Measurements from ENCODE around the gene NT5M. TPM values are rescaled to one million over a fixed set of nuclear protein-coding genes. Genes with fewer than 3 reads are reported as not detected.

Gene NT5M
- total RNA-seq, 1 donor: 5.5 TPM

DNA sequence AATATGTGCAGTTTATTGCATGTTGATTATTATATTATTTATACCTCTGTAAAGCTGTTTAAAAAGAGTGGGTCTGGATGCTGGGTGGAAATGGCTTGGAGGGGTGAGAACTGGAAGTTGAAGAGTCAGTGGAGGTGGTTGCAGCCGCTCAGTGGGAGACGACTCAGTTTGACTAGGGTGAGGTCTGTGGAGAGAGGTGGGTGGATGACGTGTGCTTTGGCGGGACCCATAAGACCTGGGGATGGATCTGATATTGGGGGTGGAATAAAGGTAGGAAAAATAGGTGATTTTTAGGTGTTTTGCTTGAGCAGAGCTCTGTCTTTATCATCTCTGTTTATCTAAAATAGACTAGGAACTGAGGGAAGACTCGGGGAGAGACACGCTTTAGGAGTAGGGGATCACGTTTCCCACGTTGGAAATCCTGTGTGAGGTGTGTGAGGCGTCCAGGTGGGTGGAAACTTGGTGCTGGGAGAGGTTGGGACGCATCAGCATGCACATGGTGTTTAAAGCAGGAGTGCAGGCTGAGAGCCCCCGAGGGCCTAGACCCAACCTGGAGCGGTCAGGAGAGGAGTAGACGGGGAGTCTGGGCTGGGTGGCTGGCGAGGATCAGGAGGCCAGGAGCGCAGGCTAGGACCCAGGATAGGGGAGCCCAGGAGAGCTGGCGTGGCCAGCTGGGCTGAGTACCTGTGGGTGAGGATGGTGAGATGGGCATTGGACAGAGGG lies 17.2 kb downstream of the NT5M start:
- H3K4me1 ChIP-seq (ENCODE audit: insufficient read depth, low read length): no peaks in the 10 kb centered on the region
- H3K9me3 ChIP-seq (ENCODE audit: low read depth, low read length): no peaks in the 10 kb centered on the region
- no peak overlapping the region for H3K4me3 ChIP-seq (ENCODE audit: low read length)
- H3K27me3 ChIP-seq (ENCODE audit: insufficient read depth, low read length): no peaks in the 10 kb centered on the region

DNA sequence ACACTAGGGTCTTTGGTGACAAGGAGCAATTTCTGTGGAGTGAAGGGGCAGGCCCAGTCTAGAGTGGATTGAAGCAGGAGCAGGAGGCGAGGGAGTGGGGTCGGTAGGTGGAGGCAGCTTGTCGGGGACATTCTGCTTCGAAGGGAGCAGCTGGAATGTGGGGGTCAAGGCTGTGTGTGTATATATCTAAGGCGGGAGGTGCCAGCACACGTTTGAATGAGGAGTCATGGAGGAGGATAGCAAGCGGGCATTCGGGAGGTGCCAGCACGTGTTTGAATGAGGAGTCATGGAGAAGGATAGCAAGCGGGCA lies 17.7 kb downstream of the NT5M start:
- Histone ChIP-seq H3K4me1 (ENCODE audit: insufficient read depth, low read length) (no peaks in the 10 kb centered on the region), H3K27me3 (ENCODE audit: insufficient read depth, low read length) (no peaks in the 10 kb centered on the region), H3K9me3 (ENCODE audit: low read depth, low read length) (no peaks in the 10 kb centered on the region), H3K4me3 (ENCODE audit: low read length) (no peak overlapping the region)

DNA sequence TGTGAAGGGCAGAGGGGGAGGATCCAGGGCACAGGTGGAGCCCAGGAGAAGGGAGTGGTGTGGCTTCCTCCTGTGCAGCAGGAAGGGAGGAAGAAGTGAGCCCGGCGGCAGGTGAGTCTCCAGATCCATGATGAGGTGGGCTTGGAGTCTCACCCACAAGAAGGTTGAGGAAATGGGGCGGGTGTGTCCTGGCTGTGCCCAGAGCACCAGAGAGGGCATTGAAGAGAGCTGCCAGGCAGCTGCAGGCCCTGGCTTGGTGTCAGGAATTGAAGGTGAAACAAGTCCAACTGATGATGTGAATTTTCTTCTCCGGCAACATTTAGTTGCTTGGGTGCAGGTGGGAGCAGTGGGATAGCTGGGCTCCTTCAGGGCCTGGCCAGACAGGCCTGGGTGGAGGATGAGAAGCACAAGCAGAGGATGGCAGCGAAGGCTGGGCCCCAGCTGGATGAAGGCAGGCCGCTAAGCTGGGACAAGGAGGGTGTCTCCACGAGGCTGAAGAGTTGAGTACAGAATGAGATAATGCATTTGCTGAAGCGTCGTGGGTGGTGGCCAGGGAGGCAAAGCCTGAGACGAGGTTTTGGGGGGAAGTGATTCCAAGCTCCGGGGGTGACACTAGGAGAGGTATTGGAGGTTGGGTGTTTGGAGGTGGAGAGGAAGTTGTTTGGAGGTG lies 18.3 kb downstream of the NT5M start:
- Histone ChIP-seq H3K4me1 (ENCODE audit: insufficient read depth, low read length) (no peaks in the 10 kb centered on the region), H3K4me3 (ENCODE audit: low read length) (no peak overlapping the region), H3K9me3 (ENCODE audit: low read depth, low read length) (no peaks in the 10 kb centered on the region), H3K27me3 (ENCODE audit: insufficient read depth, low read length) (no peaks in the 10 kb centered on the region)

DNA sequence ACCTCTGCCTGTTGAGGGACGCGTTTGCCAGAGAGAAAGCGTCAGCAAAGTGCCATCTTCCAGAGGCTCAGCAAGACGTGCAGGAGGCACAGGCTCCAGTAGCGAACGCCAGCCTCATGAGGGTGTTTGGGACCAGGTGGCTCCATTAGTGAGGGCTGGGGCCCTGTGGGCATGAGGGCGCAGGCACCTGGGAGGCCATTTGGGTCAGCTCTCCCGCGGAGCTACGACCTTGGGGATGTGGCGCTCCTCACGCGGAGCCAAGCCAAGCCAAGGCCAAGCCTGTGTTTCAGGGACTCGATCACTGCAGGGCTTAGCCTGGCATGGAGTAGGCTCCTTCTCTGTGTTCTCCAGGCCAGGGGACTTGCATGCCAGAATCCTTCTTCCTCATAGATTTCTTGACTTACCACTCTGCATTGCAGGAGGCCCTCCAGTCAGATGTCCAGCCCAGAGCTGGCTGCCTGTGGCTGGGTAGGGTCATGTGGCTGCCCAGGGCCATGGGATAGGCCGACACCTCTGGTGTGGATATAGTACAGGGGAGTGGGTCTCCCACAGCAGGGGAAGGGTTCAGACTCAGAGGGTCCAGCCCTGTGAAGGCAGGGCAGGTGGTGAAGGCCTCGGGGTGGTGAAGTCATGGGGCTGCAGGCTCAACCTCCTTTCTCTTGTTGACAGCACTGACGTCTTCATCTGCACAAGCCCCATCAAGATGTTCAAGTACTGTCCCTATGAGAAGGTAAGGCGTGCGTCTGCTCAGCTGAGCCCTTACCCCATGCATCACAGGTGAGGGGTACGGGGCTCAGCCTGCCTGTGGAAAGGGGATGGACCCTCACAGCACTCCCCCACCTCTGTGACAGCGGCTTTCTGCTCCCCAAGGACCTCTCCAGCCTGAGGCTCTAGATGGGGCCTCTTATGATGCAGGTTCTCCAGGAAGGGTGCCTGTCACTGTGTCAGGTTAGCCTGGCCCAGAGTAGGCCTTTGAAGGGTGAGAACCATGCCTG lies 19.6 kb downstream of the NT5M start:
- no peaks in the 10 kb centered on the region for H3K27me3 ChIP-seq (ENCODE audit: insufficient read depth, low read length)

DNA sequence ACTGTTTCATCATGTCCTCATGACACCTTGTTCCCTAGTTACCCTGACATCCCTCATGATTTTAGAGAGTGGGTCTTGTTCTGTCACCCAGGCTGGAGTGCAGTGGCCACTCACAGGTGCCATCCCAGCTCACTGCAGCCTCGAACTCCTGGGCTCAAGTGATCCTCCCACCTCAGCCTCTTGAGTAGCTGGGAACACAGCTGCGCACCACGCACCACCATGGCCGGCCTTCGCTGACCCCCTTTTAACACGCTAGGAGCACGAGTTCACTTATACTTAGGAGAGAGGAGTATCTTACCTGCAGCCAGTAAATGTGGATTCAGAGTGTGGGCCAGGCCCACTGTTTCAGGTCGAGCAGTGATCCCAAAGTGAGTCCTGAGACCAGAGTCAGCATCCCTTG lies 21.4 kb downstream of the NT5M start:
- Histone ChIP-seq H3K4me1 (ENCODE audit: insufficient read depth, low read length) (no peaks in the 10 kb centered on the region), H3K9me3 (ENCODE audit: low read depth, low read length) (no peaks in the 10 kb centered on the region), H3K27me3 (ENCODE audit: insufficient read depth, low read length) (no peaks in the 10 kb centered on the region), H3K4me3 (ENCODE audit: low read length) (no peak overlapping the region)

More for the DNA sequence above, 19.6 kb downstream of the NT5M start:
- no peaks in the 10 kb centered on the region for H3K9me3 ChIP-seq (ENCODE audit: low read depth, low read length)
- H3K4me1 ChIP-seq (ENCODE audit: insufficient read depth, low read length): no peaks in the 10 kb centered on the region
- no peak overlapping the region for H3K4me3 ChIP-seq (ENCODE audit: low read length)

DNA sequence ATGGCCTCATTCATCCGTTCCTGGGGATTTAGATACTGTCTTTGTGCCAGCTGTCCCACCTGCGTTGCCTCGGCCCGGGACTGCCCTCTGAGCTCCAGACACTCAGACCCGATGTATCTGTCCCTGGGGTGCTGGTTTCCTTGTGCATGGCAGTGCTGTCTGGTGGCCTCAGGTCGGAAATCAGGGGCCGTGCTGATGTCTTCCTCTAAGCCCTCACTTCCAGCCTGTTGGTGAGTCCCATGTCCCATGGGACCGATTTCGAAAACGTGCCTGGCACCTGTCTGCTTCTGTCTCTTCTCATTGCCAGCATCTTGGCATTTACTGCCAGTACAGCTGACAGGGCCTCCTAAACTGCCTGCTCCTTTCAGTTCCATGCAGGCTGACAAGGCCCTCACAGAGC lies 22.1 kb downstream of the NT5M start:
- no peak overlapping the region for H3K4me3 ChIP-seq (ENCODE audit: low read length)
- no peaks in the 10 kb centered on the region for H3K9me3 ChIP-seq (ENCODE audit: low read depth, low read length)
- H3K4me1 ChIP-seq (ENCODE audit: insufficient read depth, low read length): no peaks in the 10 kb centered on the region
- H3K27me3 ChIP-seq (ENCODE audit: insufficient read depth, low read length): no peaks in the 10 kb centered on the region

DNA sequence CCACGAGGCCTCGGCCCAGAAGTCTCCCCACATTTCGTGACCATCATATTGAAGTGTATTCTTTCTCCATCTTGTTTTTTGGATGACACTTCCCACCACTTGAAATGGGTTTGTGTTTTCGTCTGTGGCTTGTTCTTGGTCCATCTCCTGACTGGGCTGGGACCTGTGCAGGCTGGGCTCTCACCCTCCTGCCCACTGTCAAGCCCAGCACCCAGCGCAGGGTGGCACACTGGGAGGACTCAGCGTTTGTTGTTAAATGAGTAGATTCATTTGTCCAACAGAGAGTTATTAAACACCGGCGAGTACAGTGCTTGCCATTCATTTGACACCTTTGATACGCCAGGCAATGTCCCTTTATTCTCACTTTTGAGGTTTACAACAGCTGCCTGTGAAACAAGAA lies 22.6 kb downstream of the NT5M start:
- Histone ChIP-seq H3K4me3 (ENCODE audit: low read length) (no peak overlapping the region), H3K27me3 (ENCODE audit: insufficient read depth, low read length) (no peaks in the 10 kb centered on the region), H3K4me1 (ENCODE audit: insufficient read depth, low read length) (no peaks in the 10 kb centered on the region), H3K9me3 (ENCODE audit: low read depth, low read length) (no peaks in the 10 kb centered on the region)

DNA sequence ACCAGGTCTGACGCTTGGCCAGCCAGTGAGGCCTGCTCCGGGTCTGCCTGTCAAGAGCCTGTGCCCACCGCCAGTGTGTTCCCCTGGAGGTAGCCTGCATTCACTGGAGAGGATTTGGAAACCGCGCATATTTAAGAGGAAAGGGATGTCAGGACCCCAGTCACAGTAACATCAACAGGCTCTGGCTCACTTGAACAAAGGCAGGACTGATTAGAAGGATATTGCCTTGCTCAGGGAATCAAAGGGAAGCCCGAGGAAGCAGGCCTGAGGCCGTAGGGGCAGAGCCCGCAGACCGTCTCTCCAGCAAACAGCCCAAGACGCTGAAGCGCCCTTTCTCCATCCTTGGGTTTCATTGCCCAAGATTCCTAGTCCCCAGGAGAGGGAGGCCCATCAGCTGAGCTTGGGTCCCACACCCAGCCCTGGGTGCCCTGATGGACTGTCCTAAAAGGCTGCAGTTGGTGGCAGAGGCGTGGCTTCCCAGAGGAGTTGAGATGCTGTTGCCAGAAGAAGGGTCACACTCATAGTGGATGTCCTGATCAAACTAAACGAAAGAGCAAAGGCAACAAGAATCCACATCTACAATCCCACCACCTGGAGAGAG lies 23.2 kb downstream of the NT5M start:
- Histone ChIP-seq H3K4me1 (ENCODE audit: insufficient read depth, low read length) (no peaks in the 10 kb centered on the region), H3K4me3 (ENCODE audit: low read length) (no peak overlapping the region), H3K27me3 (ENCODE audit: insufficient read depth, low read length) (no peaks in the 10 kb centered on the region), H3K9me3 (ENCODE audit: low read depth, low read length) (no peaks in the 10 kb centered on the region)

DNA sequence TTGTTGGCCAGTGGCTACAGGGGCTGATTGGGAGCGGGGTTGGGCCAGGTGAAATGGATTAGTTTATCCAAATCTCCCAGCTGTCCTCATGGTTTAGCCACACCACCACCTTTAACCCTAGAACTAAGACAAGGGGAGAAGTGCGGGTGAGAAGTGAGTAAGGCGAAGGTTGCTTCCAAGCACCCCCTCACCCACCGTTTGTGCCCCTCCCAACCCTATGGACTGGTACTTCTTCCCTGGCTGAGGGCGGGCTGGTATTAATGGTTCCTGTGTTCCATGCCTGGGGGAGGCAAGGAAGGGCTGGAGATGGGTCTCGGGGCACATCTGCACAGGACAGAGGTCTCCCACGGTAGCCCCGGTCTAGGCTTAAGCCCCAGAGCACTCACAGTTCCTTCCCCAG lies 25.1 kb downstream of the NT5M start:
- Histone ChIP-seq H3K4me1 (ENCODE audit: insufficient read depth, low read length) (no peaks in the 10 kb centered on the region), H3K27me3 (ENCODE audit: insufficient read depth, low read length) (no peaks in the 10 kb centered on the region), H3K9me3 (ENCODE audit: low read depth, low read length) (no peaks in the 10 kb centered on the region), H3K4me3 (ENCODE audit: low read length) (no peak overlapping the region)

DNA sequence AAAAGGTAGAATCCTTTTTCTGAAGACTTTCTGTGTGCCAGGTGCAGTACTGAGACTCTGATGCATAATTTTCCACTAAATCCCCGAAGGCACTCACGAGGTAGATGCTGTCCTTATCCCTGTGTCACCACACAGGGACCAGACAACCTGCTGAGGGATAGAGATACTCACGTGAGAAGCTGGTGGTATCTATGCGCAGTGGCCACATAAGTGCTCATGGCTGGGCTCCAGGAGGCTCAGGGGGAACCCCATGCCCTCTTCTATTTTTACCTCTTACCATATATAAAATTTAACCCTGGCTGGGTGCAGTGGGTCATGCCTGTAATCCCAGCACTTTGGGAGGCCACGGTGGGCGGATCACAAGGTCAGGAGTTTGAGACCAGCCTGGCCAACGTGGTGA lies 38.3 kb downstream of the NT5M start:
- no peaks in the 10 kb centered on the region for H3K4me1 ChIP-seq (ENCODE audit: insufficient read depth, low read length)
- no peaks in the 10 kb centered on the region for H3K9me3 ChIP-seq (ENCODE audit: low read depth, low read length)
- H3K4me3 ChIP-seq (ENCODE audit: low read length): no peak overlapping the region
- no peaks in the 10 kb centered on the region for H3K27me3 ChIP-seq (ENCODE audit: insufficient read depth, low read length)

DNA sequence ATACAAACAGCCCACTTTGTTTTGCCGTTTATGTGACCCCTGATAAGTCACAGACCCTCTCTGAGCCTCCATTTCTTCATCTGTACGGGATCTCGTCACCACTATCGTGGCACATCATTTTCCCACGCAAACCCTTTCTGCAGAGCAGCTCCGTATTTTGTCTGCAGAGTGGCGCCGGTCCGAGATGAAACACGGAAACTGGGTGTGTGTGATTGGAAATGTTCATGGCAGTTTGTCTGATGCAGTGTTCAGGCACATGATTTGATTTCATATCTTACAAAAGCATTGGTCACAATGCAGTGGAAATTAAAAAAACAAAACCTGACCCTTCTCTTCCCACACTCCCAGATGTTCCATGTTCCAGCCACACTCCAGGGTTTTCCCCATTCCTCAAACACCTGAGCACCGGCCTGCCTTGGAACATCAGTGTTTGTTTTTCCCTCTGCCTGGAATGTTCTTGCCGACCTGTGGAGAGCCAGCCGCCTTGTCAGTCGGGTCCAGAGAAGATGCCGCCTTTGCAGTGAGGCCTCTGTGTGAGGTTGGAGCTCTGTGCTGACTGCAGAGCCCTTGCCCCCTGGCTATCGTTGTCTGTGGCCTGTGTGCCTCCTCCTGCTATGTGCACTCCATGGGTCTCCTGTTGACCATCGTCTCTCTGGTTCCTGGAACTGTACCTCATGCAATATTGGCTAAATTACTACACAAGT lies 39.2 kb downstream of the NT5M start:
- no peak overlapping the region for H3K4me3 ChIP-seq (ENCODE audit: low read length)
- no peaks in the 10 kb centered on the region for H3K27me3 ChIP-seq (ENCODE audit: insufficient read depth, low read length)
- H3K4me1 ChIP-seq (ENCODE audit: insufficient read depth, low read length): no peaks in the 10 kb centered on the region
- H3K9me3 ChIP-seq (ENCODE audit: low read depth, low read length): no peaks in the 10 kb centered on the region

DNA sequence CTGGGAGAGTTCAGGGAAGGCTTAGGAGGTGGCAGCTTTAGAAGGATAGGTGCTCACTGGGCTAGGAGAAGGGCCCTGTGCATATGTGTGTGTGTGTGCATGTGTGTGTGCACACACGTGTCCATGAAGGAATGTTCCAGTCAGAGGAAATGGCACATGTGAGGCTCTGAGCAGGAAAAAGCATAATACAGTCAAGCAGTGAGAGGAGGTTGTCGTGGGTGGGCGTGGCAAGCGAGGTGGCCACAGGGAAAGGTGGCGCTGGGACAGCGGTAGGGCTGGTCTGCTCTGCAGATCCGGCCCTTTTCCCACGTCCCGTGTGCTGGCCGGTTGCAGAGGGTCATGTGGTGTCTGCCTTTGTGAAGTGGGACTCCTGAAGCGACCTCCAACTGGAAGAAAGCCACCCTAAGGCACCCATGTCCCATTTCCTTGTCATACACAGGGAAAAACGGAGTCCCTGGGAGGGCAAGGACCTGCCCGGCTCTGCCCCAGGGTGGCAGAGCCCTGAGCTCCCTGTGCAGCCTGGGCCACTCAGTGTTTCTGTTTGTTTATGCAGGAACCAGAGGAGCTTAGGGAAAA lies 40.1 kb downstream of the NT5M start:
- H3K4me3 ChIP-seq (ENCODE audit: low read length): no peak overlapping the region
- H3K9me3 ChIP-seq (ENCODE audit: low read depth, low read length): no peaks in the 10 kb centered on the region
- no peaks in the 10 kb centered on the region for H3K27me3 ChIP-seq (ENCODE audit: insufficient read depth, low read length)
- H3K4me1 ChIP-seq (ENCODE audit: insufficient read depth, low read length): no peaks in the 10 kb centered on the region

DNA sequence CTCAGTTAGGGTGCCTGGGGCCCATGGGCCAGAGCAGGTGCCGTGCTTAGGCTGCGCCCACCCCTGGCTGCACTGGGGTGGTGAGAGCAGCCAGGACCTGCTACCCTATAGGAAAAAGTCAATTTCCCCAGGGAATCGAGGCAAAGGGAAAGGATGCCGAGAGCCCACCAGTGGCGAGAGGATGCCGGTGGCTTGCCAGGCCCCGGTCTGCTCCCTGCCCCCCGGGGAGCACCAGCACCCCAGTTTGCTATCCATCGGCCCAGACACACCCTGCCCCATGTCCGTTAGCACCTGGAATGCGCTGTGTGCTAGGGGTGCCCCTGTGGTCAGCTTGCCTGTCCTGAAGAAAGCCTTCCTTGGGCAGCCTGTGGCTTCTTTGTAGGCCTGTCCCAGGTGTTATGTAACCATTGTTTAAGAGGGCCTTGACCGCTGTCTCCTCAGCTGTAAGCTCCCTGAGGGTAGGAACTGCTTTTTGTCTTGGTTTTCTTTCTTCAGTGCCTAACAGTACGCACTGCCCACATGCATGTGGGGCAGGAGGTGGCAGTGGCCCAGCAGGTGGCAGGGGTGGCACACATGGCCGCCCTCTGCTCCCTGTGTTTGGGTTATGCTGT lies 40.8 kb downstream of the NT5M start:
- Histone ChIP-seq H3K4me3 (ENCODE audit: low read length) (no peak overlapping the region), H3K4me1 (ENCODE audit: insufficient read depth, low read length) (no peaks in the 10 kb centered on the region), H3K9me3 (ENCODE audit: low read depth, low read length) (no peaks in the 10 kb centered on the region), H3K27me3 (ENCODE audit: insufficient read depth, low read length) (no peaks in the 10 kb centered on the region)

All from mononuclear cell (primary cell).